DND-41 (cell line): ENCODE results near the gene SLC50A1.

Source experiments
- CTCF ChIP-seq: IDR thresholded peaks from 2 replicates; pipeline ENCODE4 v1.5.1; 2012; ENCODE audit warnings: borderline replicate concordance, low read length, moderate library complexity, mild to moderate bottlenecking; ENCODE audit not compliant: poor library complexity, severe bottlenecking; ENCODE audit errors: extremely low read depth
- EZH2 ChIP-seq: IDR thresholded peaks from 3 replicates; pipeline ENCODE4 v1.6.1; 2012; ENCODE audit warnings: borderline replicate concordance, low read depth, mild to moderate bottlenecking, moderate library complexity, low read length, inconsistent platforms; ENCODE audit not compliant: severe bottlenecking

GRCh38 chr1:155186794-155187455 is 51.3 kb downstream of the SLC50A1 start:
- TF ChIP-seq CTCF (no peak), EZH2 (no peak)
